HG03457 (cell line): Measurements from ENCODE around the gene OR1D2.
A peak's percentile ranks its signal among the peaks of the same experiment; 100 is the strongest.
"Not testable (repeated sequence)": the region's sequence is repeated elsewhere in the genome, so short reads cannot be mapped to it uniquely, and the experiment has no call there.

Experiments used
- ATAC-seq: cut with Tn5 transposase; IDR thresholded peaks from one replicate; pipeline ENCODE4 v1.9.1; 2021; ENCODE audit warnings: moderate number of reproducible peaks; ENCODE audit not compliant: unreplicated experiment

The OR1D2 gene, protein sequence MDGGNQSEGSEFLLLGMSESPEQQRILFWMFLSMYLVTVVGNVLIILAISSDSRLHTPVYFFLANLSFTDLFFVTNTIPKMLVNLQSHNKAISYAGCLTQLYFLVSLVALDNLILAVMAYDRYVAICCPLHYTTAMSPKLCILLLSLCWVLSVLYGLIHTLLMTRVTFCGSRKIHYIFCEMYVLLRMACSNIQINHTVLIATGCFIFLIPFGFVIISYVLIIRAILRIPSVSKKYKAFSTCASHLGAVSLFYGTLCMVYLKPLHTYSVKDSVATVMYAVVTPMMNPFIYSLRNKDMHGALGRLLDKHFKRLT

DNA sequence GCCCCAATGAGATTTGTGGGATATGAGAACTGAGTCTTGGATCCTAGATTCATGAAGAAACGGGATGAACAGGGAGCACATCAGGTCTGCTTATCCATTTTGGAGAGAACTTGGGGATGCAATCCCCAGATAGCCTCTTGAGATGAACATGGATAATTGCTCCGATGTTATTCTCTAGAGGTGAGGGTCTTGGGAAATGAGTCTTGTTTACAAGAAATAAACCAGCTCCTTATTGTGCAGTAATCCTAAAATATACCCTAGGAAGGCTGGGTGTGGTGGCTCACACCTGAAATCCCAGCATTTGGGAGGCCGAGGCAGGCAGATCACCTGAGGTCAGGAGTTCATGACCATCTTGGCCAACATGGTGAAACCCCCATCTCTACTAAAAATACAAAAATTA, at the start of gene OR1D2:
Gene OR1D2, minus strand, starts transcription at position 101 of the 400 bp plus-strand sequence. CDS start 11,426 bp downstream, outside the sequence.
- no peak for ATAC-seq

DNA sequence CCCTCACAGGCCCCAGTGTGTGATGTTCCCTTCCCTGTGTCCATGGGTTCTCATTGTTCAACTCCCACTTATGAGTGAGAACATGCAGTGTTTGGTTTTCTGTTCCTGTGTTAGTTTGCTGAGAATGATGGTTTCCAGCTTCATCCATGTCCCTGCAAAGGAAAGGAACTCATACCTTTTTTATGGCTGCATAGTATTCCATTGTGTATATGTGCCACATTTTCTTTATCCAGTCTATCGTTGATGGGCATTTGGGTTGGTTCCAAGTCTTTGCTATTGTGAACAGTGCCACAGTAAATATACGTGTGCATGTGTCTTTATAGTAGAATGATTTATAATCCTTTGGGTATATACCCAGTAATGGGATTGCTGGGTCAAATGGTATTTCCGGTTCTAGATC, 33.3 kb upstream of the OR1D2 start:
- ATAC-seq: not testable (repeated sequence)

DNA sequence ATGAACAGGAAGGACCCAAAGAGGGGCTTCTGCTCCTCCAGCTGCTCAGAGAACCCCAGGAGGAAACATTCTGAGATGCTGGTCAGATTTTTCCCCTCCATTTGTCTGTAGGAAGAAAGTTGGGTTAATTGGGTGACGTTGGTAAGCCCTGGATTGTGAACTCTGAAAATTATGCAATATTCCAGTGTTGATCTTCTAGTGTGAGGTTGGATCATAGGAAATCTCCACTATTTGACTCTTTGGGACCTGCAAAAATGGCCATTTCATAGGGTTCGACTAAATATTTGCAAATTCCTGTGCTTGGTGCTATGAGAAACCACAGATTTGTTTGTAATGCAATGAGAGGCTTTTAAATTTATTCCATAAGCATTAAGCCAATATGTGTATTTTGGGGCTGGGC, 23.2 kb upstream of the OR1D2 start, which contains the start of gene OR1G1:
Gene OR1G1, minus strand, starts transcription at position 101 of the 400 bp plus-strand sequence. Its CDS starts 0 bp downstream, at position 101.
- ATAC-seq: no peak

DNA sequence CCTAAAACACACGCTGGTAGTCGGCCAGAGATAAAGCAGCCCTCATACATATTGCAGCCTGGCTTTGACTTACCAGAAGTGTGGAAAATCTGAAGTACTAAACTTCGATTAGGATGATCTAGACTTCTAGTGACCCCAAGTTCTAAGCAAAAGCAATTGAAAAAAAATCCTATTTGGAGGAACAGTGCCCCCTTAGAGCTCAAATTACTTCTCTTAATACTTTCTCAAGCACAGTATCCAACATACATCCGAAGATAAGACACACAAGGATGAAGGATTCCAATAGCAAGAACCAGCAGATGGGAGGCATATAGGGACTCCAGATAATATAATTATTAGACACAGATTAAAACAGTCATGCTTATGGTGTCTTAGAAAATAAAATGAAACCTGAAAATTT, 30.4 kb downstream of the OR1D2 start:
- ATAC-seq: not testable (repeated sequence)

DNA sequence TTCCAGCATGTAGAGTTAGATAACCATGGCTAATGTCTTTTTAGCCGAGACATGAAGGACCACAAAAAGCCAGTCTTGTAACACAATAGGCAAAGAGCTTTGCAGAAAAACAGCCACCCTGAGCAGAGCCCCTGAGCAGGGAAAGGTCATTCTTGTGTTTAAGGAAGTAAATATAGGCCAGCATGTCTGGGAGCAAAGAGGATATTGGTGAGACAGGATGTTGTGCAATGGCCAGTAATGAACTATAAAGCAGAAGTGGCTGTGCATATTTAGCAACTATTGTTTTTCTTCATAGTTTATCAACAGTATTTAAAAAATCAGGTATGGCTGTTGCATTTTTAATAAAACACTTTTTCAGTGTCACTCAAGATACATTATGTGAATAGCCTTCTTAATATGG, 39.0 kb downstream of the OR1D2 start:
- ATAC-seq: not testable (repeated sequence)

DNA sequence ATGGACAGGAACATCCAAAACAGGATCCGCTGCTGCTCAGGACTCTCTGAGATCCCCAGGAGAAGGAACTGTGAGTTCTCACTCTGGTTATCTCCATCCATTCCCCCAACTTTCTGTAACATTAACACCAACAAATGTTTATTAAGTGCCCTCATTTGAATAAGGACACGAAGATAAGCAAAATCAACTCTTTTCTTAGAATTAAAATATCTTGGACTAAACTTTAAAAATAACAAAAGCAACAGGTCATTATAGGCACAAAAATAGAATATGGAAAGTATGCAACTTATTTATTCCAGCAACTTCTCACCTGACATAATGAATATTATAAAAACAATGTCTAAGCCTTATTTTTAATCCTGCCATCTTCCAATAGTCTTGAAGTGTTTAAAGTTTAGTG, 40.7 kb downstream of the OR1D2 start, which contains the start of gene OR1D5:
Gene OR1D5, minus strand, starts transcription at position 101 of the 400 bp plus-strand sequence. Its CDS starts 0 bp downstream, at position 101.
- ATAC-seq: not testable (repeated sequence)

DNA sequence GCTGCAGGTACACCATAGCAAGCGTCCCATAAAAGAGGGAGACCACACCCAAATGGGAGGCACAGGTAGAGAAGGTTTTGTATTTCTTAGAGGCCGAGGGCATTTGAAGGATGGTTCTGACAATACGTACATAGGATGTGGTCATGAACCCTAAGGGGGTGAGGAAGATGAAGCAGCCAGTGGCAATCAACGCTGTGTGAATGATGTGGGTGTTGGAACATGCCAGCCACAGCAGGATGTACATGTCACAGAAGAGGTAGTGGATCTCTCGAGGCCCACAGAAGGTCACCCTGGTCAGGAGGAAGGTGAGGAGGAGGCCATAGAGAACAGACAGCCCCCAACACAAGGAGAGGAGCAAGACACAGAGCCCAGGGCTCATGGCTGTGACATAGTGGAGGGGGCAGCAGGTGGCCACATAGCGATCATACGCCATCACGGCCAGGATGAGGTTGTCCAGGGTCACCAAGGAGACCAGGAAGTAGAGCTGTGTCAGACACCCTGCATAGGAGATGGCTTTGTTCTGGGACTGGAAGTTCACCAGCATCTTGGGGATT, 41.3 kb downstream of the OR1D2 start:
- not testable (repeated sequence) for ATAC-seq

DNA sequence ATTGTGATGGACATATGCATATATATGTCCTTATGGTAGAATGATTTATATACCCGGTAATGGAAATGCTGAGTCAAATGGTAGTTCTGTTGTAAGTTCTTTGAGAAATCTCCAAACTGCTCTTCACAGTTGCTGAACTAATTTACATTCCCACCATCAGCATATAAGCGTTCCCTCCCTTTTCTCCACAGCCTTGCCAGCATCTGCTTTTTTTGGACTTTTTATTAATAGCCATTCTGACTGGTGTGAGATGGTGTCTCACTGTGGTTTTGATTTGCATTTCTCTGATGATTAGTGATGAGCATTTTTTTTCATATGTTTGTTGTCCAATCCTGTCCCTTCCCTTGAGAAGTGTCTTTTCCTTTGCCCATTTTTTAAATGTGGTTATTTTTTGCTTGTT, 49.4 kb downstream of the OR1D2 start:
- not testable (repeated sequence) for ATAC-seq

DNA sequence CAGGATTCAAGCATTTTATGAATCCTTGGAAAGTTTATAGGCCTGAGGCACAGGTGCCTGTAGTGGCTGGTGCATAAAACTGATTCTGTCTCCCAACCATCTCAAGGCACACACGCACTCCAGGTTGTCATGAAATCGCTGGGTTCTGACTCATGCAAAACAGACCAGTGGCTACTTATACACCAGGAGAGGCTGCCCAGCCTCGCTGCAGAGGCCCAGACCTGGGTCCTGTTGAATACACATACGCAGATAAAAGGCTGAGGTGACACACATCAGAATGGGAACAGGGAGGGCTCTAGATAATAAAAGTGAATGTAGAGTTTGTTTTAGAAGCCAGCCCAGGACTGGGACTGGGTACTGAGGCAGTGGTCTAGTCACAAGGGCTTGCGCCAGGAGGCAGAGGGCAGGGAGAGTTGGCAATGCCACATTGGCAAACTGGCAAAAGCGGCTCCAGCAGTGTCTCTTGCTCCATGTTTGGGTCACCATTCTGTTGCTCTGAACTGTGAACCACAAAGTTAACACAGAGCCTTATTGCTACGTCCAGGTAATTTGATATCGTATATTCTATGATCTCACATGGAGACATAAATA, 54.4 kb downstream of the OR1D2 start:
- no peak for ATAC-seq

DNA sequence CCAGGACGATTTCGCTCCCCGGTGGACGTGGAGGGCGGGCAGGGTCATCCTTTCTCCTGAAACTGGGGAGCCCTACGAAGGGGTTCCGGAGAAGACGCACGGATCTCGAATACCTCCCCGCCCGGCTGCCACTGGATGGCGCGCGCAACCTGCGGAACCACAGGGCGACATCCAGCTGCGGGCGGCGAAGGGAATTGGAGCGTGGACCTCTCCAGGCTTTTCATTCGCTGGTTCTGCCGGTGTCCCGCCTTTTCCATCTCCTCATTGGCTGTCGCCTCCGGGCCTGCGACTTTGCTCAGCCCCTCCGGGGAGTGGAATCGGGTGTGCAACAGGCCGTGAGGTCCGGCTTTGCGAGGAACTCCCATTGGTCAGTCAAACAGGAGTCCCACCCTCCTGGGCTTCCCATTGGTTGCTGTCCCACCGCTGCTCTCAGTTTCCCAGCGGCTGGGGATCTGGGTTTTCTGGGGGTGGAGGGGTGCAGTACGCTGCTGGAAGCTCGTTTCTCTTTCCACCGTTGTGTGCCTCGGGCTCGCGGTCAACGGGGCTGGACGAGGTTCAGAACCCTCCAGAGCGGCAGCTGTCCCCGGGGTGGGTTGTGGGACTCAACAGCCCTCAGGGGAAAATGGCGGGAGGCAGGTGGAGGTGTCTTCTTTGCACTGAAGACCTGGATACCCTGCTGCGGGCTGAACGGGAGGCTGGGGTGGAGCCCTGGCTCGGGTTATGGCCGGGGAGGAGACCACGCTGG, 55.3 kb downstream of the OR1D2 start:
- peak; percentile 92 for ATAC-seq

DNA sequence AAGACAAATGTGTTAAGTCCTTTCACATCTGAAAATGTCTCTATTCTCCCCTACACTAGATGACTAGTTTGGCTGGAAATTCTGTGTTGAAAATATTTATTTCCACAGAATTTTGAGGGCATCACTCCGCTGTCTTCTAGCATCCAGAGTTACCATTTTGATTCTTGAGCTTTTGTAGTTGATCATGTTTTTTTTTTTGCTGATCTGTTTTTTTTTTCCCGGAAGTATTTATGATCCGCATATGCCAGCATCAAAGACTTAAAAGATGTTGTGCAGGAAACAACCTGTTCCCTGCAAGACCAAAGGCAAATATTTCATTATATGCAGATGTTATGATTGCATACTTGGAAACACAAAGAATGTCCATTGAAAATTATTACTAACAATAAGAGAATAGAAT, 57.5 kb downstream of the OR1D2 start:
- no peak for ATAC-seq

DNA sequence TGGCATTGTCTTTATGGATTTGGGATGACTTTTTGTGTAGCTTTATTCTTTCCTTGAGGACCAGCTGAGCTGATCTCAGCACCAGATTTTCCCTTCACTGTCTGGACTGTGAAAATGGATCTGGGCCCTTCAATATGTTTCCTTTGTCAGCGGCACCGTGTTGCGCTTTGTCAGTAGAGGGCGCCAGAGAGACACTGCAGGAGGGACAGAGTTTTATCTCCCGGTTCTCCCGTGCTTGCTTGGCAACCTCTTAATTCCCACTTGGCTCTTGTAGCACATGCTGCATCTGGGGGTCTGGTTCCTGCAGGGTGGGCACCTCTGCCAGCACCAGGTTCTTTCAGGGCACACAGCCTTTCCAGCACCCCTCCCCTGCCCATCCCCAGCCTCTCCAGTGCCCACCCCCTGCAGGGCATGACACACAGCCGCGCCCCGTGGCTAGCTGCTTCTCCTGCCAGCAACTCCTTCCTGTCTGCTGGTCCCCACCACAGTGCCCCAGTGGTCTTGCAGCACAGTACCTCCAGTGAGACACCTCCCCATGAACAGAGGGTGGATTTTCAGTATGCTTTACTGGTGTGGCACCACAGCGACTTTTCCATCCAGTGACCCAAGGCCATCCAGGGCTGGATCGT, 60.4 kb downstream of the OR1D2 start:
- no peak for ATAC-seq

DNA sequence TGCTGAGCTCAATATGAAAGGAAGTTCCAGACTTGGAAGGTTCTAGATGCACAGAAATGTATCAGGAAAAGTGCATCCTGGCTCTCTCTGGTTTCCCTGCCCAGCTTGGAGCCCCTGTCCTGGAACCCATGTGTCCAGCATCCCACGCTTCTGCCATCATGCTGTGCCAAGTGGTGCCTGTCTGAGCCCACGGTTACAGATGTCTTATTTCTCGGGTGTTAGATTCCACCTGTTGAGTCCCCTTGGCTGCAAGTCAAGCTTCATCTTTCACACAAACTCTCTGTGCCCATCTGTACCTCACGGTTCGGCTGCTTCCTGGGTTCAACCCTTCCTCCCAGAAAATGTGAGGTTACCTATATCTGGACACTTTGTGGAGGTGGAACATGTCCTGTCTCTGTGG, 63.3 kb downstream of the OR1D2 start:
- ATAC-seq: no peak

DNA sequence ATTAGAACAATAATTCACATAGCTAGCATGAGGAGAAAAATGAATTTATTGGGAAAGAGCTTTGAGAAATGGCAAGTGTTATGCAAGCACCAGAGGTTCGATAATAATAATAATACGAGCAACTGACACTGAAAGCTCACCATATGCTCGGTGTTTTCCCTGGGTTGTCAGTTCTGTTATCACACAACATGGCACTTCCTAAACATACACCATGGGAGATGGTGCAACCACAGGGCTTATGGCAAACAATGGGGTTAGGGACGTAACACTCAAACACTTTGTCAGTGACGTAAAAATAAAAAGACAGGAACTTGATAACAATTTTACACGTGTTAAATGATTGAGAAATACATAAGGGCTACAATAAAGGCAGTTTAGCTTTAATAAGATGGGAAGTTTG, 64.5 kb downstream of the OR1D2 start:
- ATAC-seq: no peak

DNA sequence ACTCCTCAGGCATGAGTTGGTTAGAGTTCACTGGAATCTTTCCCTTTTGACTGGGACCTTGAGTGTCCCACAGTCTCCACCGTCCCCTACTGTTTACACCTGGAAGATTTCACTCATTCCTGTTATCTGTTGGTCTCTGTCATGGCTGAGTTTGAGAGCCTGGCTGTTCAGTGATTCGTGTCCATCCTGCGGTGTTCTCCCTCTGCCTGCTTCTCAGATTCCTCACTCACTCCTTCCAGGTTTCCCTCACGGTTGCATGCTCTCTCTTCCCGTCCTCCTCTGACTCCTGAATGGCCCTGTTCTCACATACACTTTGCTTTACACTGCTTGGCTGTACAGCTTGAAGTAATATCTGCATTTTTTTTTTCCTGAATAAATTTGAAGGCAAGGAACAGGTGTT, 65.3 kb downstream of the OR1D2 start:
- no peak for ATAC-seq
